Duodenal mucosa (tissue), 2 donors: ENCODE measurements around the gene GRIN2A.

Experiments used
- H3K27ac ChIP-seq: one replicate; pipeline ENCODE4 v1.7.0; 2013; ENCODE audit warnings: low read depth, low read length
- H3K27me3 ChIP-seq, 2 donors: one replicate each; pipeline ENCODE4 v1.7.0; 2013; ENCODE audit warnings: low read length in 2 of 2, control low read depth in 1 of 2; ENCODE audit not compliant: insufficient read depth in 2 of 2, control insufficient read depth in 1 of 2
- H3K36me3 ChIP-seq, 2 donors: one replicate each; pipeline ENCODE4 v1.7.0; 2013; ENCODE audit warnings: low read length in 2 of 2, control low read depth in 1 of 2; ENCODE audit not compliant: insufficient read depth in 2 of 2, control insufficient read depth in 1 of 2
- H3K4me1 ChIP-seq, 2 donors: one replicate each; pipeline ENCODE4 v1.7.0; 2013; ENCODE audit warnings: low read length in 2 of 2, control low read depth in 1 of 2; ENCODE audit not compliant: insufficient read depth in 2 of 2, control insufficient read depth in 1 of 2
- H3K4me3 ChIP-seq, 2 donors: one replicate each; pipeline ENCODE4 v1.7.0; 2013; ENCODE audit warnings: low read length in 2 of 2, low read depth in 1 of 2
- H3K9ac ChIP-seq, 2 donors: one replicate each; pipeline ENCODE4 v1.7.0; 2013; ENCODE audit warnings: low read length in 2 of 2, low read depth in 1 of 2
- H3K9me3 ChIP-seq, 2 donors: one replicate each; pipeline ENCODE4 v1.7.0; 2013; ENCODE audit warnings: low read length in 2 of 2, control low read depth in 1 of 2; ENCODE audit not compliant: control insufficient read depth in 1 of 2

The GRIN2A gene

GRCh38 chr16:9813665-9814064, 368.6 kb downstream of the GRIN2A start:
- Histone ChIP-seq H3K27me3 (no peaks in the 10 kb centered on the region), H3K36me3 (no peaks in the 10 kb centered on the region), H3K4me1 (no peaks in the 10 kb centered on the region), H3K9me3 (no peaks in the 10 kb centered on the region), H3K4me3 (no peak overlapping the region), H3K9ac (no peak overlapping the region), H3K27ac (no peak overlapping the region)

DNA sequence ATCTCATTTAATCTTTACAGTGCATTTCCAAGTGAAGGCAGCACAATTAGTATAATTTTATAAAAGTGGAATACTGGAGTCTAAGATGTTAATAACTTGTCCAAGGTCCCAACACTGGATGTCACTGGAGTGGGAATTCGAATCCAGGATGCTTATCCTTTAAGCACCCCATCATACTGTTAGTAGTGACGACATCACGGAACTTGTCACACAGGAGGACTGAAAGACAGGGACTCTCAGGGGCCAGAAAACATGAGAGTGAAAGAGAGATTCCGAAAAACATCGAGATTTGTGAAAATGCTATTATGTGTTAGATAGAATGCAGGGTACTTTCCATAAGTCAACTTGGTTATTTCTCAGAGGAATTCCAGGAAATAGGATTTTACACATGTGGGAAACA, 374.0 kb downstream of the GRIN2A start:
- H3K36me3 ChIP-seq: no peaks in the 10 kb centered on the region

DNA sequence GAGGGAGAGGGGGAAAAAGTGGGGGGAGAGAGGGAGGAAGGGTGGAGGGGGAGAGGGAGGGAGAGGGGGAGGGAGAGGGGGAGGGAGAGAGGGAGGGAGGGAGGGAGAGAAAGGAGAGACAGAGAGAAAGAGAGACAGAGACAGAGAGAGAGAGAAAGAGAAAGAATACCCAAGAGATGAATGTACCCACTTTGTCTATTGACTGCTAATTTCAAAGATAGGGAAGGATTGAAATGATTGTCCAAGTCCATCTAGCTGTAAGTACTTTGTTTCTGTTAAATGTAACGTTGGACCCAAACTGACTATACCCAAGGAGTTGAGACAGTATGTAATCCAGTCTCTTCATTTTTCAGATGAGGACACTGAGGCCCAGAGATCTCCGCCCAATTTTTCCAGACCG, 374.9 kb downstream of the GRIN2A start:
- no peaks in the 10 kb centered on the region for H3K9me3 ChIP-seq
- no peaks in the 10 kb centered on the region for H3K36me3 ChIP-seq
- no peak overlapping the region for H3K27ac ChIP-seq
- no peaks in the 10 kb centered on the region for H3K4me1 ChIP-seq
- no peak overlapping the region for H3K9ac ChIP-seq
- H3K4me3 ChIP-seq: no peak overlapping the region
- peaks cover 0 to 2% of the 10 kb centered on the region in 2 donors for H3K27me3 ChIP-seq

More for the DNA sequence above, 374.0 kb downstream of the GRIN2A start:
- H3K9me3 ChIP-seq: no peaks in the 10 kb centered on the region
- H3K9ac ChIP-seq: no peak overlapping the region
- no peaks in the 10 kb centered on the region for H3K4me1 ChIP-seq
- H3K27ac ChIP-seq: no peak overlapping the region
- H3K4me3 ChIP-seq: no peak overlapping the region
- H3K27me3 ChIP-seq: peaks cover 0 to 2% of the 10 kb centered on the region in 2 donors

DNA sequence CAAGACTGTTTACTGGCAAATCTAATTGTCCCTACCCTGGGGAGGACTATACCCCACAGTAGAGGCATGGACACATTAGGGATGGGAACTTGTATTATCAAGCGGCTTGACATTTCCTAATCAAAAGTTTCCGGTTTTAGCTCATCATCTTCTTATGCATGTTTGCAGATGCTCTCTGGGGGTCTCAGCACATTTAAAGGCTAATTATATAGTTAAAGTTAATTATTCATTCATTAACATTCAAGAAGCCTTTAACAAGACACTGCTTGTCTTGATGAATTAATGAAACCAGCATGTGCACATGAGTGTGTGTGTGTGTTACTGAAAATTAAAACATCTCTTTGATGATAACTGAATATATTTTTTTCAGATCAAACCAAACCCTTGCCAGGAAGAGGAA, 377.1 kb downstream of the GRIN2A start:
- no peaks in the 10 kb centered on the region for H3K4me1 ChIP-seq
- H3K9me3 ChIP-seq: no peaks in the 10 kb centered on the region
- H3K27me3 ChIP-seq: peaks cover 0 to 2% of the 10 kb centered on the region in 2 donors
- no peak overlapping the region for H3K4me3 ChIP-seq
- H3K27ac ChIP-seq: no peak overlapping the region
- no peaks in the 10 kb centered on the region for H3K36me3 ChIP-seq
- H3K9ac ChIP-seq: no peak overlapping the region

DNA sequence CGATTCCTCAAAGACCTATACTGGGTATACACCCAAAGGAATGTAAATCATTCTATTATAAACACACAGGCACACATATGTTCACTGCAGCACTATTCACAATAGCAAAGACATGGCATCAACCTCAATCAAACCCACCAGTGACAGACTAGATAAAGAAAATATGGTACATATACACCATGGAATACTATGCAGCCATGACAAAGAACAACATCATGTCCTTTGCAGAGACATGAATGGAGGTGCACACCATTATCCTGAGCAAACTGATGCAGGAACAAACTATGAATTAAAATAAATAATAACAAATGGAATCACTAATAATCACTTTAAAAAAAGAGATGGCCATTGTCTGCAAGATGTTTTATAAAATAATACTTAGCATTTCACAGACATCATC, 380.1 kb downstream of the GRIN2A start:
- Histone ChIP-seq H3K27me3 (peaks cover 0 to 2% of the 10 kb centered on the region in 2 donors), H3K9ac (no peak overlapping the region), H3K4me1 (no peaks in the 10 kb centered on the region)

GRCh38 chr16:9801651-9802050, 380.6 kb downstream of the GRIN2A start:
- H3K4me1 ChIP-seq: no peaks in the 10 kb centered on the region
- no peak overlapping the region for H3K4me3 ChIP-seq
- H3K27ac ChIP-seq: no peak overlapping the region
- no peaks in the 10 kb centered on the region for H3K36me3 ChIP-seq
- no peaks in the 10 kb centered on the region for H3K9me3 ChIP-seq
- H3K27me3 ChIP-seq: peaks cover 0 to 2% of the 10 kb centered on the region in 2 donors
- no peak overlapping the region for H3K9ac ChIP-seq

More for the DNA sequence above, 380.1 kb downstream of the GRIN2A start:
- no peak overlapping the region for H3K4me3 ChIP-seq
- no peaks in the 10 kb centered on the region for H3K36me3 ChIP-seq
- H3K27ac ChIP-seq: no peak overlapping the region
- no peaks in the 10 kb centered on the region for H3K9me3 ChIP-seq

DNA sequence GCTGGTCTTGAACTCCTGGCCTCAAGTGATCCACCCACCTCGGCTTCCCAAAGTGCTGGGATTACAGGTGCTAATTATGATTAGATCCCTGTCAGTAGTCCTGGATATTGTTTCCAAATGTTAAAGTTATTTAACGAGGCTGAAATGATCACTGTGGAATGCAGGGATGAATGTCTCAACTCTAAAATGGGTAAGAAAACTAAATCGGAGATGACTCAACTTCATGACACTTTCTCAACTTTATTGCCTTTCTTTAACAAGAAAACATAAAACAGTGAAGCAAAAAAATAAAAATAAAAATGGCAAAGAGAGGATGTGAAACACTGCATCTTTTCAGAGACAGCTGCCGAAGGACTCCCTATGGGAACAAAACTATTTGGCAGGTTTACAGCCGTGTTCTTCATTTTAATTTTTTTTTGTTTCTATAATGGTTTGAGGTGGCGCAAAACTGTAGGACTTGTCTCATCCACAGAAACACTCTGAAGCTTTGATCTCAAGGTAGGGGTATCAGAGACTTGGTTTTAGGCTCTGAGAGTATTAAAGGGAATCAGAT, 382.0 kb downstream of the GRIN2A start:
- Histone ChIP-seq H3K36me3 (no peaks in the 10 kb centered on the region), H3K9me3 (no peaks in the 10 kb centered on the region), H3K27ac (no peak overlapping the region), H3K4me1 (no peaks in the 10 kb centered on the region), H3K4me3 (no peak overlapping the region), H3K9ac (no peak overlapping the region), H3K27me3 (peaks cover 0 to 6% of the 10 kb centered on the region in 2 donors)

DNA sequence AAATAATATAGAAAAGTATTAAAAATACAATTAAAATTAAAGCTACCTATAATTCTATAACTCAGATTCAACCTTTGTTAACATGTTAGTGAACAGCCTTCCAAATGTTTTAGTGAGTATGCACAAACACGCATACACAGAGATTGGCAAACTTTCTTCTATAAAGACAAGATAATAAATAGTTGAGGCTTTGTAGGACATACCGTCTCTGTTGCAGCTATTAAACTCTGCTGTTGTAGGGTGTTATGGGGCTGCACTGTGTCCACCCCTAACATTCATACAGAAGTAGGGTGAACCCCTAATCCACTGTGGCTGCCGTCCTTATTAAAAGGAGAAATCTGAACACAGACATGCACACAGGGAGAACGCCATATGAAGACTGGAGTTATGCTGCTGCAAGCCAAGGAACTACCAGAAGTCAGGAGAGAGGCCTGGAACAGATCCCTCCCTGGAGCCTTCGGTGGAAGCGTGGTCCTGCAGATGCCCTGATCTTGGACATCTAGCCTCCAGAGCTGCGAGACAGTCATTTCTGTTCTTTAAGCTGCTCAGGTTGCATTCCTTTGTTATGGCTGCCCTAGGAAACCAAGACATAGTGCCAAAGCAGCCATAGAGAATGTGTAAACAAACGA, 383.2 kb downstream of the GRIN2A start:
- Histone ChIP-seq H3K4me1 (no peaks in the 10 kb centered on the region), H3K27ac (no peak overlapping the region), H3K27me3 (peaks cover 0 to 6% of the 10 kb centered on the region in 2 donors), H3K36me3 (no peaks in the 10 kb centered on the region), H3K9ac (no peak overlapping the region), H3K9me3 (no peaks in the 10 kb centered on the region), H3K4me3 (no peak overlapping the region)

DNA sequence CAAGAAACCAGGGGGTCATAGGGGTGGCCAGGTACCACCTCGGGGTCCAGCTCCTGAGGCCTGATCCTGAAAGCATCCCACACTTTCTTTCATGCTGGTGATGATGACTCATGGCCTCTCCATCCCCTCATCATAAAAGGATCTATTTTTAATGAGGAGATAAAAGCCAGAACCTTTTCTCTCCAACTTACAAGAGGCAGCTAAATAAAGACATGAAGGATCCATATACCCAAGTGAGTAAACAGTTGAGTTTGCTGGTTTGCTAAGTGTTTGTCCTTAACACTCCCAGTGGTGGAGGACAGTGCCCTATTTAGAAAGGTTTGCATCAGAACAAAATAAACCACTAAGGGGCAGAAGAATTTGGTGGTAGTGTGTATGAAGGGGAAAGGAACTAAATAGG, 383.8 kb downstream of the GRIN2A start:
- H3K4me1 ChIP-seq: no peaks in the 10 kb centered on the region
- H3K27ac ChIP-seq: no peak overlapping the region
- H3K27me3 ChIP-seq: peaks cover 0 to 5% of the 10 kb centered on the region in 2 donors
- no peaks in the 10 kb centered on the region for H3K36me3 ChIP-seq
- H3K4me3 ChIP-seq: no peak overlapping the region
- H3K9ac ChIP-seq: no peak overlapping the region
- H3K9me3 ChIP-seq: no peaks in the 10 kb centered on the region

GRCh38 chr16:9797306-9797705, 384.9 kb downstream of the GRIN2A start:
- Histone ChIP-seq H3K36me3 (no peaks in the 10 kb centered on the region), H3K27ac (no peak overlapping the region), H3K4me3 (no peak overlapping the region)

More at GRCh38 chr16:9797306-9797705, 384.9 kb downstream of the GRIN2A start:
- H3K27me3 ChIP-seq: peaks cover 0 to 4% of the 10 kb centered on the region in 2 donors
- H3K9ac ChIP-seq: no peak overlapping the region
- no peaks in the 10 kb centered on the region for H3K9me3 ChIP-seq
- no peaks in the 10 kb centered on the region for H3K4me1 ChIP-seq
